LHCN-M2 (cell line): ENCODE measurements around the gene UNC5C. TPM values are rescaled to one million over a fixed set of nuclear protein-coding genes. Genes with fewer than 3 reads are reported as not detected.
A peak's percentile ranks its signal among the peaks of the same experiment; 100 is the strongest.

ENCODE experiments used
- DNase-seq: peaks from one replicate; pipeline ENCODE4 v3.0.0-alpha.2; 2012; ENCODE audit warnings: low read depth
- total RNA-seq: library from RNA; depleted of rRNA; stranded (reverse); fragments of >200 nt; gene quantifications from 2 replicates; pipeline ENCODE4 v1.2.3, GENCODE V29; 2014

The UNC5C gene
- total RNA-seq, 1 experiment from 2014 or later, result 0.11 TPM

GRCh38 chr4:95220205-95221175 lies 328.3 kb downstream of the UNC5C start:
- DNase-seq, result no peak

GRCh38 chr4:95219109-95219508 lies 329.7 kb downstream of the UNC5C start:
- DNase-seq, result peak; percentile 88

DNA sequence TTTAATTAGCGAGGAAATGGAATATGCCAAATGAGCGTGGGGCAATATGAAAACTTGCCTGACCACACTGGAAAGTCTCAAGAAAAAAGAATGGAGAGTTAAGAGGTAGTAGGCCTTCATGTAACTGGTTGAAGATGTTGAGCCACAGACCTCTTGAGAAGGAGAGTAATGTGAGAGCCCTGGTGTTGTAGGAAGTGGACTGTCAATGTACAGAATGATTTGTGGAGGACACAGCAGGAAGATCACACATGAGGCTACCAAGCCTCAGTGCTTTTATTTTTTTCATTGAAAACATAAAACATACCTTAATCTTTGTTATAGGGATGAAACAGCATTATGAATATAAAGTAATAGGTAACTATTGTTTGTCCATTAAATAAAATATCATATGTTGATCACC lies 331.6 kb downstream of the UNC5C start:
- peak; percentile 13 for DNase-seq

DNA sequence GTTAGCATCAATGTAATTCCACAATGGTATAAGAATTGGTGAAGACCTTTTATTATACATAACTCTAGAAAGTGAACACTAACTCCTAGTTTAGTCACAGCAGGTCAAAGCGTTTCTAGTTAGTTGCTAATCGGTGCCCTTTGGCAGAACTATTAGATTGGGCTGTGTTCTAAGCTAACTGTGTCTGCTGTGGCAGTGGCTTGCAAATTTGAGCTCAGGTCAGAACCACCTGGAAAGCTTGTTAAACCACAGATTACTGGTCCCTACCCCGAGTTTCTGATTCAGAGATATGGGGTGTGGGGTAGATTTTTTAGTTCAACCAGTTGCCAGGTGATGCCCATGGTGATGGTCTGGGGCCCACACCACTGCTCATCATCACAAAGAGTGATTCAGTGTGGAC lies 332.1 kb downstream of the UNC5C start:
- DNase-seq, result peak; percentile 7

GRCh38 chr4:95215991-95216605 lies 332.7 kb downstream of the UNC5C start:
- DNase-seq, result peak; percentile 82

GRCh38 chr4:95215043-95215442 lies 333.7 kb downstream of the UNC5C start:
- DNase-seq, result no peak

- no peak for DNase-seq
Observed at GRCh38 chr4:95214408-95214807, 334.4 kb downstream of the UNC5C start.

DNA sequence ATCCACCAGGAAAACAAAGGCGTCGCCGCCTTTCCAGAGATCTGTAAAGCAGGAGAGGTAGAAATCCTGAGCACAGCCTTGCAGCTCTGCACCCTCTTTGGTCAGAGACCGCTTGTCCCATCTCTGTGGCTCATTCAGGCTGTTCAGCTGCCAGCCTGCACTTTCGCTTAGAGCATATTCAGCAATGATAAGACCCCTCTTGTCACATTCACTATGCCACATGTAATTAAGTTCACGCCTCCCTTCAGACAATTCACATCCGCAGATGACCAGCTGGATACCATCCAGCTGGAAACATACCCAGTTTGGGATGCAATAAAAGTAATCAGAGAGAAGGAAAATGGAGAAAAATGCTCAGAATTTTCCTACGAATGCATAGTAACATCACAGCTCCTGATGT lies 335.4 kb downstream of the UNC5C start:
- DNase-seq, result no peak

GRCh38 chr4:95212692-95213091 lies 336.1 kb downstream of the UNC5C start:
- no peak for DNase-seq

DNA sequence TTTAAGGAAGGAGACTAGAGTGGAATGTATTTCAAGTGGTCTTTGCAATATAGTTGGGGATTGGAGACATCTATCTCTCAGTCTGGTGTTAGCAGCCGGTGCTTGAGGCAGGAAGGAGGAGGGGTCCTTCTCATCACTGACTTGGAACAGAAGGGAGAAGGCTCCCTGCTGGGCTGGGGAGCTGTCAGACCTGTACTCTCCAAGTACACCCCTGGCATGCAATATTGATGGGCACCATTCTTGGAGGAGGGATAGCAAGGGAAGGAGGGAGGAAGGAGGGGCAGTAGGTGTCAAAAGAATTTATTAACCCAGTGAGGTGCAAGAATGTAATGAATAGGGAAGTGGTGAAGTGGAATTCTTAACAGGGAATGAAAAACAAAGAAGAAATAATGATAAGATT lies 338.8 kb downstream of the UNC5C start:
- no peak for DNase-seq

DNA sequence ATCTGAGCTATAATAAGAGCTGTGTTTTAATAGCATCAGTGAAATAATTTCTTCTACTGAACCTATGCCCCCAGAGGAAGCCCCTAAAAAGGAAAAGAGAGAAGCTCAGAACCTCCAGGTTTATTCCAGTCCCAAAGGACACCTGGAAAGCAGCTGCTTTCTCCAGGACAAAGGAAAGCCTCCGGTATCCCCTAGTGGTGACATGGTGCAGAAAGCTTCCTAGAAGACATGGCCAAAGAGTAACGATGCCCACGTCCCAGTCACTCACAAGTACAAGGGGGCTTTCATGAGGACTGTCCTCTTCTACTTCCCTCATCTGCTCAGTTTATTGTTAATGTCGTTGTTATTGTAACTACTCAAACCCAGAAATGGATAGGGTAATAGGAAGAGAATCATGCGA lies 343.9 kb downstream of the UNC5C start:
- DNase-seq, result no peak

- DNase-seq, result no peak
Observed at GRCh38 chr4:95204267-95204844, 344.4 kb downstream of the UNC5C start.

DNA sequence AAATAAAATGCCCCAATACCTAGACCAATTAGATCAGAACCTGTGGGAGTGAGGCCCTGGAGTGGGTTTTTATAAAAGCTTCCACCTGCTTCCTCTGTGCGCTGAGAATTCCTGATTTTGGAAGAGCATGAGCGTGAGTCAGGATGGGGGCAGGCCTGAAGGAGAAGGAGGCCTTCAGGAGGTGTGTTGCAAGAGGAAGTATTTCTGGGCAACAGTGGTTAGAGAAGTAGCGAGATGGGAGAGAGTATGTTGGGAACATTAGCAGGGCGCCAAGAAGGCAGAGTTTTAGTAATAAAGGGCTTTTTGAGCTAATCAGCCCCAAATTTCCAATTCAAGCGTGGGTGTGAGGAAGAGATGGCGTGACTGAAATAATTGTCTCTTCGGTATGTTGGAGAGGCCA lies 349.8 kb downstream of the UNC5C start:
- DNase-seq, result no peak

GRCh38 chr4:95197353-95197752 lies 351.4 kb downstream of the UNC5C start:
- DNase-seq, result no peak

DNA sequence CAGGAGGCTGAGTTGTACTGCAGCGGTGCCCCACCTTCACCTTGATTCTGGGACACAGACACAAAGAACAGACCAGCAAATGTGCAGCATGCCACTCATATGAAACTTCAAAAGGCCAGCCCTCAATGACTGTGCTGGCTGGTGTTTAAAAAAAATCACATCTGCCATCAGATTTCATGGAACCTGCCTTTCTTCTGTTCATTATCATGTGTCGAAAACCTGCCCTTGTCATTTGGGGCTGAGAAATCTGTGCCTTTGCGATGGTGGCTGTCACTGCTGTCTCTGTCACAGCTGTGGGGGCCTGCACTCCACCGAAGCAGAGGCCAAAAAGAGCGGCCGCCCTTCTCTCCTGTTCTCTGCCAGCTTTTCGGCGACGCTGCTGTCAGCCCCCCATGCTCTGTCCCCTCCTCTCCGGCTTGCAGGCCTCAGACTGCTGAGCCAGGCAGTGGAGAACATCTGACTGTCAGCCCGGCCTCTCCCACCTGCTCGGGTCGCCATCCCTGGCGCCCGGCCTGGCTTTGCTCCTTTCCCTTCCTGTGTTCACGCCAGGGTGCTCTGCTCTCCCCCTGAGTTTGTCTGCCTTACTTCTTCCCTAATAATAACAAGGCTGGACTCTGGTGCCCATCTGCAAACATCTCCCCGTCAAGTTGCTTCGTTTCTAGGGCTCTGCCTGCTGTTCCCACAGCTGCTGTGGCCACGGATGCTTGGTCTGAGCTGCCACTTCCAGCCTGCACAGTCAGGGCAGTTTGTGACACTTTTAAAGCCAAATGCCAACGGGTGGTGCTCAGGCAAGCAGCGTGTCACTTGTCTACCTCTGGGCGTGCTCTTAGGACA lies 355.2 kb downstream of the UNC5C start:
- no peak for DNase-seq

- DNase-seq, result no peak
Observed at GRCh38 chr4:95191537-95191936, 357.2 kb downstream of the UNC5C start.

DNA sequence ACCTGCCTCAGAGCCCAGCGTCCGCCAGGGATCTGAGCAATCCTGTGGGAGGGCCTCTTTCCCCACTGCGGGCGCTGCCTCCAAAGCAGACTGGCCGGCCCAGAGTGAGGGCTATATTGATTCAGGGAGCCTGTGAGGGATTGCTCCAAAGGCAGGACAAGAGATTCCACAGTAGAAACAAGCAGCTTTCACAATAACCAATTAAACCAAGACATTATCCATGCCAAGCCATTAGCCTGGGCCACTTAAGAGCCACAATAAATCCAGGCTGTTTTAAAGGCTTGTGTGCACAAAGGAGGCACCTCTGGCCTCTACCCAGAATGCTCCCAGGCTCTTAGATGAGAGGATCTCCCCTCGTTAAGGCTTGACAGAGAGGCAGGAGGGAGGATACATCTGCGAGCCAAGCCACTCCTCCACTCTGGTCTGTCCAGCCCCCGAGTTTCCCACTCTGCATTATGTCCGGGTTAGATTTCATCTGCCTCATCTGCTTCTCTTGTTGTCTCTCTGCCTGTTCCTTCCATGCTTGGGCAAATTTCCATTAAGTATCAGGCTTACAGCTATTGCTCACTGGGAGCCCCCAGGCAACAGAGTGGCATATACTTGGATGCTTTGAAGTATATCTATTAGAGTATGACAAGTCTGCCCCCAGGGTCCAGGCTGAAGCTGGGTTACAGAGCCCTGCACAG lies 357.9 kb downstream of the UNC5C start:
- peak; percentile 13 for DNase-seq

GRCh38 chr4:95188701-95189370 lies 359.9 kb downstream of the UNC5C start:
- DNase-seq, result no peak

- DNase-seq, result no peak
Observed at GRCh38 chr4:95186666-95187065, 362.1 kb downstream of the UNC5C start.

DNA sequence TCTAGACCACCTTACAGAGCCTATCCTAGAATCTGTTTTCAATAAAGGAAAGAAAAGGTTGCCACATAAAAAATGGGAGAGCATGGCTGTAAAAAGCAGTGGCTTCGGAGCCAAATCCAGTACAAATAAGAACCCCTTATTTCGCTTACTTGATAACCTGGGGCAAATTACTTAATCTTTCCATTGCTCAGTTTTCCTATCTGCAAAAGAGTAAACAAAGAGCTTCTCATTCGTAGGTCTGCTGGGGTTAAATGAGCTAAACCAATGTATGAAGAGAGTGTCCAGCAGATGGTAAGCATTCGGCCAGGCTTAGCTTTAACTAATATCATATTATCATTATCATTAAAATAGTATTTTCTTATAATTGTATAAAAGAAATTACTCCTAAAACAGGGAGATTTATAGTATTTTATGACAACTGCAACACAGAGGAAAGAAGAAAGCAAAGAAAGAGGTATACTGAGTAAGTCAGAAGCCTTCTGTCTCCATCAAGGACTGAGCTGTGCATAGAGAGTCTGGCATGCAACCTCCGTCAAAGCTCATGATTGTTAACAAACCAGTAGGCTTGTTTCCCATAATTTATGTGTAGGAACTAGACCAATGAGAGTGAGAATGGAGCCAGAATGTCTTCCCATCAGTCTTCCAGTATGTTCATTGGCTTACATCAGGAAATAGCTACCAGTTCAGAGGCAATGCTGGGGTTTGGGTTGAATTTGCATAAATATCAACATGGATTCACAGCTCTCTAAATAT lies 364.9 kb downstream of the UNC5C start:
- DNase-seq, result no peak
